ENCODE results near the gene ZDHHC9.
A peak's percentile ranks its signal among the peaks of the same experiment; 100 is the strongest.

ZDHHC9 gene

GRCh38 chrX:129785160-129785947 lies 58.3 kb downstream of the ZDHHC9 start:
- DNase-seq: no peak

- no peak for DNase-seq
These were observed 59.3 kb downstream of the ZDHHC9 start for GRCh38 chrX:129784371-129784770.

- no peak for DNase-seq
These were observed 60.4 kb downstream of the ZDHHC9 start for GRCh38 chrX:129783291-129783713.

GRCh38 chrX:129782706-129783105 lies 61.0 kb downstream of the ZDHHC9 start:
- no peak for DNase-seq

GRCh38 chrX:129781680-129782495 lies 61.8 kb downstream of the ZDHHC9 start:
- DNase-seq: no peak

GRCh38 chrX:129781134-129781672 lies 62.5 kb downstream of the ZDHHC9 start:
- peak; percentile 38 for DNase-seq

GRCh38 chrX:129780441-129781105 lies 63.1 kb downstream of the ZDHHC9 start:
- no peak for DNase-seq

GRCh38 chrX:129779747-129780146 lies 63.9 kb downstream of the ZDHHC9 start, which contains the start of gene SASH3:
Gene SASH3, plus strand, starts transcription at chrX:129779949. Its CDS starts 149 bp downstream, at chrX:129780098.
- DNase-seq: no peak

- DNase-seq: no peak
These were observed 64.5 kb downstream of the ZDHHC9 start for GRCh38 chrX:129779086-129779672.

GRCh38 chrX:129777218-129778030 lies 66.3 kb downstream of the ZDHHC9 start:
- DNase-seq: no peak

- DNase-seq: no peak
These were observed 69.8 kb downstream of the ZDHHC9 start for GRCh38 chrX:129773649-129774458.

- peak; percentile 72 for DNase-seq
These were observed 70.8 kb downstream of the ZDHHC9 start for GRCh38 chrX:129772796-129773431.

GRCh38 chrX:129771266-129771995 lies 72.3 kb downstream of the ZDHHC9 start:
- DNase-seq: no peak

- no peak for DNase-seq
These were observed 74.1 kb downstream of the ZDHHC9 start for GRCh38 chrX:129769467-129770154.

GRCh38 chrX:129768586-129769466 lies 74.9 kb downstream of the ZDHHC9 start:
- DNase-seq: no peak

GRCh38 chrX:129768186-129768585 lies 75.5 kb downstream of the ZDHHC9 start:
- no peak for DNase-seq

GRCh38 chrX:129763666-129764065 lies 80.0 kb downstream of the ZDHHC9 start:
- no peak for DNase-seq

- no peak for DNase-seq
These were observed 81.2 kb downstream of the ZDHHC9 start for GRCh38 chrX:129762448-129762847.
